ENCODE results near the gene RPL39L. TPM values are rescaled to one million over a fixed set of nuclear protein-coding genes. Genes with fewer than 3 reads are reported as not detected.
"Not testable (repeated sequence)": the region's sequence is repeated elsewhere in the genome, so short reads cannot be mapped to it uniquely, and the experiment has no call there.

The RPL39L gene
- total RNA-seq, 4 donors from 2014 or later: 3.5 to 145 (median 10.1) TPM

- H3K36me3 ChIP-seq: no peaks in the 10 kb centered on the region
- H3K27me3 ChIP-seq: no peaks in the 10 kb centered on the region
- H3K9me3 ChIP-seq: no peaks in the 10 kb centered on the region
- H3K4me1 ChIP-seq: no peaks in the 10 kb centered on the region
- intact Hi-C loops (cut with DNase I; ENCODE audit: low total_unique reads): no loop called here
- no peak overlapping the region for H3K27ac ChIP-seq
- TF ChIP-seq CTCF (IDR thresholded peaks at IDR 0.05) (no peak), POLR2A (IDR thresholded peaks at IDR 0.05) (no peak)
- DNase-seq: no peak
- no peak overlapping the region for H3K4me3 ChIP-seq
Observed at GRCh38 chr3:187183903-187184302, 44.6 kb upstream of the RPL39L start.

- H3K27ac ChIP-seq: no peak overlapping the region
Observed at GRCh38 chr3:187183210-187183862, 44.0 kb upstream of the RPL39L start.

GRCh38 chr3:187181454-187182170 is 42.3 kb upstream of the RPL39L start:
- H3K9me3 ChIP-seq: no peaks in the 10 kb centered on the region
- no peak for DNase-seq
- H3K4me1 ChIP-seq: no peaks in the 10 kb centered on the region
- no peaks in the 10 kb centered on the region for H3K27me3 ChIP-seq
- no peak overlapping the region for H3K27ac ChIP-seq
- no peak for TF ChIP-seq POLR2A (IDR thresholded peaks at IDR 0.05)
- TF ChIP-seq CTCF (IDR thresholded peaks at IDR 0.05): no peak
- no peaks in the 10 kb centered on the region for H3K36me3 ChIP-seq
- H3K4me3 ChIP-seq: no peak overlapping the region
- intact Hi-C loops (cut with DNase I; ENCODE audit: low total_unique reads): no loop called here

More at GRCh38 chr3:187183210-187183862, 44.0 kb upstream of the RPL39L start:
- no peaks in the 10 kb centered on the region for H3K36me3 ChIP-seq
- no peaks in the 10 kb centered on the region for H3K9me3 ChIP-seq
- TF ChIP-seq POLR2A (IDR thresholded peaks at IDR 0.05) (no peak), CTCF (IDR thresholded peaks at IDR 0.05) (no peak)
- H3K4me3 ChIP-seq: no peak overlapping the region
- DNase-seq: no peak
- no peaks in the 10 kb centered on the region for H3K27me3 ChIP-seq
- no peaks in the 10 kb centered on the region for H3K4me1 ChIP-seq
- intact Hi-C loops (cut with DNase I; ENCODE audit: low total_unique reads): no loop called here

- H3K4me1 ChIP-seq: peaks cover 0 to under 1% of the 10 kb centered on the region in 2 donors
- no peak overlapping the region for H3K4me3 ChIP-seq
- no peak for TF ChIP-seq POLR2A (IDR thresholded peaks at IDR 0.05)
- TF ChIP-seq CTCF (IDR thresholded peaks at IDR 0.05): no peak
- no peaks in the 10 kb centered on the region for H3K27me3 ChIP-seq
- H3K36me3 ChIP-seq: no peaks in the 10 kb centered on the region
- DNase-seq: no peak
- intact Hi-C loops (cut with DNase I; ENCODE audit: low total_unique reads): no loop called here
- no peaks in the 10 kb centered on the region for H3K9me3 ChIP-seq
- H3K27ac ChIP-seq: no peak overlapping the region
Observed at GRCh38 chr3:187172929-187173328, 33.6 kb upstream of the RPL39L start.

GRCh38 chr3:187170911-187171310 is 31.6 kb upstream of the RPL39L start:
- H3K9me3 ChIP-seq; H3K27ac ChIP-seq; H3K4me1 ChIP-seq; H3K36me3 ChIP-seq; H3K27me3 ChIP-seq; intact Hi-C loops (cut with DNase I; ENCODE audit: low total_unique reads); H3K4me3 ChIP-seq; DNase-seq: not testable (repeated sequence)

Data from uterus (tissue), 4 donors.